ENCODE measurements around the gene CLCN7.
A peak's percentile ranks its signal among the peaks of the same experiment; 100 is the strongest.

The CLCN7 gene

DNA sequence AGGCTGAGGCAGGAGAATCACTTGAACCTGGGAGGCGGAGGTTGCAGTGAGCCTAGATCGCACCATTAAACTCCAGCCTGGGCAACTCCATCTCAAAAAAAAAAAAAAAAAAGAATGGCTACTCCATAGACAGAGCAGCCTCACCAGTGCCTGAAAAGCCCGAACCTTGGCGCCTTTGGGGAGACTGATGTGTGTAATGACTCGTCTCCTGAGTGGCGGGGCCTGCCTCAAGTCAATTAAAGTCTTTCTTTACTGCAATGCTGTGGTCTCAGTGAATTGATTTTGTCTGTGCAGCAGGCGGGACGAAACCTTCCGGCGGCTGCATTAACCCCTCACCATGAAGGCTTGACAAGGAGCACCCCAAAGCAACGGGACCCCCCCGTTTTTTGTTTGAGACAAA lies 50.8 kb downstream of the CLCN7 start:
- no peaks in the 10 kb centered on the region for H3K36me3 ChIP-seq (ENCODE audit: control insufficient read depth, insufficient read depth, low read length)
- no peak overlapping the region for H3K4me3 ChIP-seq (replicated peaks; ENCODE audit: low read depth, low read length)
- no peaks in the 10 kb centered on the region for H3K27me3 ChIP-seq (replicated peaks; ENCODE audit: control insufficient read depth, insufficient read depth, low read length)
- no peak for DNase-seq (ENCODE audit: extremely low read depth, insufficient read length)
- TF ChIP-seq, protein P1, sequence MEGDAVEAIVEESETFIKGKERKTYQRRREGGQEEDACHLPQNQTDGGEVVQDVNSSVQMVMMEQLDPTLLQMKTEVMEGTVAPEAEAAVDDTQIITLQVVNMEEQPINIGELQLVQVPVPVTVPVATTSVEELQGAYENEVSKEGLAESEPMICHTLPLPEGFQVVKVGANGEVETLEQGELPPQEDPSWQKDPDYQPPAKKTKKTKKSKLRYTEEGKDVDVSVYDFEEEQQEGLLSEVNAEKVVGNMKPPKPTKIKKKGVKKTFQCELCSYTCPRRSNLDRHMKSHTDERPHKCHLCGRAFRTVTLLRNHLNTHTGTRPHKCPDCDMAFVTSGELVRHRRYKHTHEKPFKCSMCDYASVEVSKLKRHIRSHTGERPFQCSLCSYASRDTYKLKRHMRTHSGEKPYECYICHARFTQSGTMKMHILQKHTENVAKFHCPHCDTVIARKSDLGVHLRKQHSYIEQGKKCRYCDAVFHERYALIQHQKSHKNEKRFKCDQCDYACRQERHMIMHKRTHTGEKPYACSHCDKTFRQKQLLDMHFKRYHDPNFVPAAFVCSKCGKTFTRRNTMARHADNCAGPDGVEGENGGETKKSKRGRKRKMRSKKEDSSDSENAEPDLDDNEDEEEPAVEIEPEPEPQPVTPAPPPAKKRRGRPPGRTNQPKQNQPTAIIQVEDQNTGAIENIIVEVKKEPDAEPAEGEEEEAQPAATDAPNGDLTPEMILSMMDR (IDR thresholded peaks at IDR 0.05; ENCODE audit: insufficient read depth, low read length, poor library complexity, severe bottlenecking): no peak

DNA sequence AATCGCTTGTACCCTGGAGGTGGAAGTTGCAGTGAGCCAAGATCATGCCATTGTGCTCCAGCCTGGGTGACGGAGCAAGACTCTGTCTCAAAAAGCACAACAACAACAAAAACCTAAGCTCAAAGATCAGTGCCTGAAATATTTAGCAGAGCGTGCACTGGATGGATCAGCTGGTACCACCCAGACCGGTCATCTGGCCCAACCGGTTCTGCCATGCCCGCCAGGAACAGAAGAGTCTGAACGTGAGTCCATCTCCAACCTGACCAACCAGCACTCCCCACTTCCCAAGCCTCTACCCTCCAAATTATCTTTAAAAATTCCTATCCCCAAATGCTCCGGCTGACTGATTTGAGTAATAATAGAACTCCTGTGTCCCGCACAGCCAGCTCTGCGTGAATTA lies 52.8 kb downstream of the CLCN7 start:
- Histone ChIP-seq H3K36me3 (ENCODE audit: control insufficient read depth, insufficient read depth, low read length) (no peaks in the 10 kb centered on the region), H3K4me3 (replicated peaks; ENCODE audit: low read depth, low read length) (no peak overlapping the region), H3K27me3 (replicated peaks; ENCODE audit: control insufficient read depth, insufficient read depth, low read length) (no peaks in the 10 kb centered on the region)
- no peak for DNase-seq (ENCODE audit: extremely low read depth, insufficient read length)
- TF ChIP-seq, protein P1 (IDR thresholded peaks at IDR 0.05; ENCODE audit: insufficient read depth, low read length, poor library complexity, severe bottlenecking): no peak

DNA sequence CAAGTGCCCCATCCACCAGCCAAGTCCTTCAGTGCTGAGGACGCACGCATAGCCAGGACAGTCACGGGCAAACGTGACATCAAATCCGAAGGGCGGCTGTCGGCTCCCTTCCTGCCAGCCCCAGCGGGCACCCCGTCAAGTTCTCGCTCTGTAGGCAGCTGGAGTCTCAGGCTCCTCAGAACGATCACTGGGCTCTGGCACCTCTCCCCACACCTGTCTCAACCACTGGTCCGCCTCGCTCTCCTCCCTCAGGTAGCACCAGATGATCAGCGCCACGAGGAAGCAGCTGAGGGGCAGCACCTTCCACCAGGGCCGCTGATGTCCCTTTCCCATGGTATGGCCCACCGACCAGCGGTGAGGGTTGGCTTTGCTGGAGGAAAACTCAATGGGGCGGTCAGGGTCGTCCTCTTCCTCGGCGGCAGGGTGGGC lies 54.7 kb downstream of the CLCN7 start:
- H3K27me3 ChIP-seq (replicated peaks; ENCODE audit: control insufficient read depth, insufficient read depth, low read length): no peaks in the 10 kb centered on the region
- peak overlapping the region; percentile 100 for H3K4me3 ChIP-seq (replicated peaks; ENCODE audit: low read depth, low read length)
- no peak for DNase-seq (ENCODE audit: extremely low read depth, insufficient read length)
- no peaks in the 10 kb centered on the region for H3K36me3 ChIP-seq (ENCODE audit: control insufficient read depth, insufficient read depth, low read length)
- TF ChIP-seq, protein P1 (IDR thresholded peaks at IDR 0.05; ENCODE audit: insufficient read depth, low read length, poor library complexity, severe bottlenecking): no peak

DNA sequence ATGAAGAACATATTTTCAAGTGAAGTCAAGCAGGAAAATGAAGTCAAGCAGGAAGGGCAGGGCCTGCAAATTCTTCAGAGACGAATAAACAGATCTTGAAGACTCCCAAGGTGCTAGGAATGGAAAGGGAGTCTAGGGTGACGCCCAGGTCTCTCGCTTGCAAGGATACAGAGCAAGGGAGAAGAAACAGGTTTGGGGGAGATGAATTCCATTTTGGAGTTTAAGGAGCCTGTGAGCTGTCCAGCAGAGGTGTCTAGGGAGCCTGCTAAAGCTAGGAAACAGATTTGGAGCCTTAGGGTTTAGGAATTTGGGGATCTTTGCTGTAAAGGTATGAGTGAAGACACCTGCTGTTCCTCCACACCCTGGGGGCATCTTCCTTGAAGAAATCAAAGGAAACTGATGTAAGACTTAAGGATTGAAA lies 58.3 kb downstream of the CLCN7 start:
- H3K27me3 ChIP-seq (replicated peaks; ENCODE audit: control insufficient read depth, insufficient read depth, low read length): no peaks in the 10 kb centered on the region
- no peak for DNase-seq (ENCODE audit: extremely low read depth, insufficient read length)
- TF ChIP-seq, protein P1 (IDR thresholded peaks at IDR 0.05; ENCODE audit: insufficient read depth, low read length, poor library complexity, severe bottlenecking): no peak
- no peaks in the 10 kb centered on the region for H3K36me3 ChIP-seq (ENCODE audit: control insufficient read depth, insufficient read depth, low read length)
- H3K4me3 ChIP-seq (replicated peaks; ENCODE audit: low read depth, low read length): no peak overlapping the region

DNA sequence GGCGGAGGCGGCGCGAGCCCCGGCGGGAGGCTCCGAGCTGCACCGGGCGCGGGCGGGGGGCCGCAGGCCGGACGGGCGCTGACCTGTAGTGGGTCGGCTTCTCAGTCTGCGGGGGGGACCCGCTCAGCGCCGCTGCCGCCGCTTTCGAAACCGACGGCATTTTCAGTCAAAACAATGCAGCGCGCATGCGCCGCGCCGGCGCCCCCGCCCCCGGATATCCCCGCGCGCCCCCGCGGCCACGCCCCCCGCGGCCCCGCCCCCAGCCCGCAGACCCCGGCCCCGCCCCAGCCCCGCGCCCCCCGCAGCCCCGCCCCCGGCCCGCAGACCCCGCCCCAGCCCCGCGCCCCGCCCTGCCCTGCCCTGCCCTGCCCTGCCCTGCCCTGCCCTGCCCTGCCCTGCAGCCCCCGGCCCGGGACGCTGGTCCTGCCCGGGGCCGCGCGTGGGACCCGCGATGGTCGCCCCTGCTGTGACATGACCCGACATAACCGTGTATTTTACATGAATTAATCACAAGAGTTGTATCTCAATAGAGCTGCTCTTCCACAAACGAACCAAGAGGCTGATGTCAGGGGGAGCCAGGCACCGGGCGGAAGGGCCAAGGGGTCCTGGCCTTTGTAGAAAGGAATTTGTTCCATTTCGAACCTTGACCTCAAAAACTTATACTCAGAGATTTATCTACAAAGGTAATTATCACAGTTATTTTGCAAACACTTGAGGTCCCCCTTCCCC lies 60.1 kb downstream of the CLCN7 start, which contains the start of gene UNKL:
TSS of gene UNKL (minus strand) at position 173 of the 729 bp plus-strand sequence. CDS start at position 160, 13 bp downstream.
- TF ChIP-seq, protein P1 (IDR thresholded peaks at IDR 0.05; ENCODE audit: insufficient read depth, low read length, poor library complexity, severe bottlenecking): no peak
- peak; percentile 80 for DNase-seq (ENCODE audit: extremely low read depth, insufficient read length)
- Histone ChIP-seq H3K27me3 (replicated peaks; ENCODE audit: control insufficient read depth, insufficient read depth, low read length) (no peaks in the 10 kb centered on the region), H3K4me3 (replicated peaks; ENCODE audit: low read depth, low read length) (peak within 1 kb of the TSS; percentile 86), H3K36me3 (ENCODE audit: control insufficient read depth, insufficient read depth, low read length) (no peaks in the 10 kb centered on the region)
